Measurements from ENCODE around the gene ZNF620.
A peak's percentile ranks its signal among the peaks of the same experiment; 100 is the strongest.
"Not testable (repeated sequence)": the region's sequence is repeated elsewhere in the genome, so short reads cannot be mapped to it uniquely, and the experiment has no call there.

ZNF620 gene

DNA sequence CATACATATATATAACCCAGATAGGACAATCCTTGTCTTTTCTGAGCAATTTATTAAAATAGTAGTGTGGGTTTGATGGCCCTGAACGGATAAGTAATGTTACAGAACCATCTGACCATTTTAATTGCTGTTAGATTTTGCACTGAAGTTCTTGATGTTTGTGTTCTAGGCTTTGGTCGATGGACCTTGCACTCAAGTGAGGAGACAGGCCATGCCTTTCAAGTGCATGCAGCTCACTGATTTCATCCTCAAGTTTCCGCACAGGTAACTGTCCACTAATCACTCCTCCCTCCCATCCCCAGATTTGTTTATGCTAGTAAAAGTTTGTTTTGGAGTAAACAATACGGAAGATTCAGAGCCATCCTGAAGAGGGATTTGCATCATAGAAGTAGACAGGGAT is 47.4 kb upstream of the ZNF620 start:
- Histone ChIP-seq H4K8ac (ENCODE audit: low read depth, low read length) (no peak overlapping the region), H2AFZ (ENCODE audit: low read length) (no peak overlapping the region), H3K27ac (replicated peaks; ENCODE audit: low read length) (no peak overlapping the region), H3K27me3 (ENCODE audit: control insufficient read depth in 3 of 3, insufficient read depth in 3 of 3, low read depth in 1 of 3, low read length in 3 of 3) (no peaks in the 10 kb centered on the region), H3K23ac (ENCODE audit: low read depth, low read length, poor library complexity) (no peak overlapping the region), H3K14ac (ENCODE audit: low read length) (no peak overlapping the region), H4K91ac (ENCODE audit: low read depth, low read length, poor library complexity) (no peak overlapping the region), H3K9ac (ENCODE audit: low read depth, low read length, poor library complexity) (no peak overlapping the region), H2AK5ac (ENCODE audit: low read depth, low read length) (no peak overlapping the region), H3K4me1 (ENCODE audit: control insufficient read depth in 2 of 2, insufficient read depth in 1 of 2, low read depth in 1 of 2, low read length in 2 of 2) (peaks cover 3 to 6% of the 10 kb centered on the region in 2 donors), H2BK12ac (ENCODE audit: low read length) (no peak overlapping the region), H3K9me3 (replicated peaks in 1 of 2; ENCODE audit: control insufficient read depth in 2 of 2, insufficient read depth in 1 of 2, low read depth in 1 of 2, low read length in 2 of 2) (no peaks in the 10 kb centered on the region), H2BK15ac (ENCODE audit: low read length) (no peak overlapping the region), H3K4me2 (ENCODE audit: insufficient read depth, low read length, poor library complexity, severe bottlenecking) (no peak overlapping the region), H2BK5ac (ENCODE audit: low read length) (no peak overlapping the region), H2BK120ac (ENCODE audit: low read depth, low read length) (no peak overlapping the region), H3K4ac (ENCODE audit: low read length) (no peak overlapping the region), H3K18ac (ENCODE audit: low read length) (no peak overlapping the region), H3K36me3 (replicated peaks in 1 of 2; ENCODE audit: control insufficient read depth in 2 of 2, insufficient read depth in 2 of 2, low read length in 2 of 2) (peaks cover 23 to 56% of the 10 kb centered on the region in 2 donors), H3K79me1 (ENCODE audit: low read depth, low read length) (no peaks in the 10 kb centered on the region), H3K4me3 (ENCODE audit: low read length in 2 of 2) (peak overlapping the region in 1 of 2 donors; percentile 82)
- DNase-seq (ENCODE audit: low spot score), result no peak
- no CpG with 5 or more reads among the region's 4 CpGs for WGBS, 2 donors (ENCODE audit: extremely low coverage in 2 of 2, insufficient read length in 2 of 2, insufficient replicate concordance in 1 of 2)

DNA sequence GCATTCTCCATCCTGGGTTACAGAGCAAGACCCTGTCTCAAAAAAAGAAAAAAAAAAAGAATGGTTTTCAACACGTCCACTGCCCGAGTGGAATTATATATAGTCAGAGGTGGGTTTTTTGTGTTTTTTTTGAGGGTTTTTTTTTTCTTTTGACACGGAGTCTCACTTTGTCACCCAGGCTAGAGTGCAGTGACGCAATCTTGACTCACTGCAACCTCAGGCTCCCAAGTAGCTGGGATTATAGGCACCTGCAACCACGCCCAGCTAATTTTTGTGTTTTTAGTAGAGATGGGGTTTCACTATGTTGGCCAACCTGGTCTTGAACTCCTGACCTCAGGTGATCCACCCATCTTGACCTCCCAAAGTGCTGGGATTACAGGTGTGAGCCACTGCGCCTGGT is 45.4 kb upstream of the ZNF620 start:
- H4K8ac ChIP-seq (ENCODE audit: low read depth, low read length); H3K9me3 ChIP-seq (replicated peaks in 1 of 2; ENCODE audit: control insufficient read depth in 2 of 2, insufficient read depth in 1 of 2, low read depth in 1 of 2, low read length in 2 of 2); H3K14ac ChIP-seq (ENCODE audit: low read length); H3K4me3 ChIP-seq (ENCODE audit: low read length in 2 of 2); H2AFZ ChIP-seq (ENCODE audit: low read length); H3K79me1 ChIP-seq (ENCODE audit: low read depth, low read length); H2AK5ac ChIP-seq (ENCODE audit: low read depth, low read length); H2BK12ac ChIP-seq (ENCODE audit: low read length); DNase-seq (ENCODE audit: low spot score); H2BK5ac ChIP-seq (ENCODE audit: low read length); H2BK15ac ChIP-seq (ENCODE audit: low read length); H3K9ac ChIP-seq (ENCODE audit: low read depth, low read length, poor library complexity); H3K4me1 ChIP-seq (ENCODE audit: control insufficient read depth in 2 of 2, insufficient read depth in 1 of 2, low read depth in 1 of 2, low read length in 2 of 2); H3K27me3 ChIP-seq (ENCODE audit: control insufficient read depth in 3 of 3, insufficient read depth in 3 of 3, low read depth in 1 of 3, low read length in 3 of 3); H3K18ac ChIP-seq (ENCODE audit: low read length); H3K23ac ChIP-seq (ENCODE audit: low read depth, low read length, poor library complexity); H3K27ac ChIP-seq (replicated peaks; ENCODE audit: low read length); H4K91ac ChIP-seq (ENCODE audit: low read depth, low read length, poor library complexity); H3K4ac ChIP-seq (ENCODE audit: low read length); H3K4me2 ChIP-seq (ENCODE audit: insufficient read depth, low read length, poor library complexity, severe bottlenecking); H2BK120ac ChIP-seq (ENCODE audit: low read depth, low read length): not testable (repeated sequence)
- WGBS, 2 donors (ENCODE audit: extremely low coverage in 2 of 2, insufficient read length in 2 of 2, insufficient replicate concordance in 1 of 2), result no CpG with 5 or more reads among the region's 6 CpGs
- peaks cover 29 to 77% of the 10 kb centered on the region in 2 donors for H3K36me3 ChIP-seq (replicated peaks in 1 of 2; ENCODE audit: control insufficient read depth in 2 of 2, insufficient read depth in 2 of 2, low read length in 2 of 2)

- Histone ChIP-seq H3K4me2 (ENCODE audit: insufficient read depth, low read length, poor library complexity, severe bottlenecking) (no peak overlapping the region), H3K14ac (ENCODE audit: low read length) (no peak overlapping the region), H3K36me3 (replicated peaks in 1 of 2; ENCODE audit: control insufficient read depth in 2 of 2, insufficient read depth in 2 of 2, low read length in 2 of 2) (peaks cover 30 to 81% of the 10 kb centered on the region in 2 donors), H2BK5ac (ENCODE audit: low read length) (no peak overlapping the region), H3K9me3 (replicated peaks in 1 of 2; ENCODE audit: control insufficient read depth in 2 of 2, insufficient read depth in 1 of 2, low read depth in 1 of 2, low read length in 2 of 2) (no peaks in the 10 kb centered on the region), H3K4me3 (ENCODE audit: low read length in 2 of 2) (no peak overlapping the region), H3K4ac (ENCODE audit: low read length) (no peak overlapping the region), H2BK120ac (ENCODE audit: low read depth, low read length) (no peak overlapping the region), H3K4me1 (ENCODE audit: control insufficient read depth in 2 of 2, insufficient read depth in 1 of 2, low read depth in 1 of 2, low read length in 2 of 2) (peaks cover 3 to 6% of the 10 kb centered on the region in 2 donors), H2AFZ (ENCODE audit: low read length) (no peak overlapping the region), H2BK15ac (ENCODE audit: low read length) (no peak overlapping the region), H4K91ac (ENCODE audit: low read depth, low read length, poor library complexity) (no peak overlapping the region), H3K79me1 (ENCODE audit: low read depth, low read length) (no peaks in the 10 kb centered on the region), H3K9ac (ENCODE audit: low read depth, low read length, poor library complexity) (no peak overlapping the region), H2AK5ac (ENCODE audit: low read depth, low read length) (no peak overlapping the region), H3K27ac (replicated peaks; ENCODE audit: low read length) (no peak overlapping the region), H3K27me3 (ENCODE audit: control insufficient read depth in 3 of 3, insufficient read depth in 3 of 3, low read depth in 1 of 3, low read length in 3 of 3) (no peaks in the 10 kb centered on the region), H4K8ac (ENCODE audit: low read depth, low read length) (no peak overlapping the region), H3K18ac (ENCODE audit: low read length) (no peak overlapping the region), H2BK12ac (ENCODE audit: low read length) (no peak overlapping the region), H3K23ac (ENCODE audit: low read depth, low read length, poor library complexity) (no peak overlapping the region)
- DNase-seq (ENCODE audit: low spot score), result no peak
- no CpG with 5 or more reads among the region's 3 CpGs for WGBS, 2 donors (ENCODE audit: extremely low coverage in 2 of 2, insufficient read length in 2 of 2, insufficient replicate concordance in 1 of 2)
Measured at GRCh38 chr3:40461161-40461560, 44.7 kb upstream of the ZNF620 start.

- not testable (repeated sequence) for DNase-seq (ENCODE audit: low spot score); H3K9me3 ChIP-seq (replicated peaks in 1 of 2; ENCODE audit: control insufficient read depth in 2 of 2, insufficient read depth in 1 of 2, low read depth in 1 of 2, low read length in 2 of 2); H2BK12ac ChIP-seq (ENCODE audit: low read length); H3K23ac ChIP-seq (ENCODE audit: low read depth, low read length, poor library complexity); H2AK5ac ChIP-seq (ENCODE audit: low read depth, low read length); H3K27ac ChIP-seq (replicated peaks; ENCODE audit: low read length); H3K14ac ChIP-seq (ENCODE audit: low read length); H3K4me1 ChIP-seq (ENCODE audit: control insufficient read depth in 2 of 2, insufficient read depth in 1 of 2, low read depth in 1 of 2, low read length in 2 of 2); H3K27me3 ChIP-seq (ENCODE audit: control insufficient read depth in 3 of 3, insufficient read depth in 3 of 3, low read depth in 1 of 3, low read length in 3 of 3); H2BK120ac ChIP-seq (ENCODE audit: low read depth, low read length); H2AFZ ChIP-seq (ENCODE audit: low read length); H2BK15ac ChIP-seq (ENCODE audit: low read length); H2BK5ac ChIP-seq (ENCODE audit: low read length); H4K91ac ChIP-seq (ENCODE audit: low read depth, low read length, poor library complexity); H4K8ac ChIP-seq (ENCODE audit: low read depth, low read length); H3K9ac ChIP-seq (ENCODE audit: low read depth, low read length, poor library complexity); H3K4me2 ChIP-seq (ENCODE audit: insufficient read depth, low read length, poor library complexity, severe bottlenecking); H3K79me1 ChIP-seq (ENCODE audit: low read depth, low read length); H3K4ac ChIP-seq (ENCODE audit: low read length); H3K4me3 ChIP-seq (ENCODE audit: low read length in 2 of 2); H3K18ac ChIP-seq (ENCODE audit: low read length)
- no CpG with 5 or more reads among the region's 7 CpGs for WGBS, 2 donors (ENCODE audit: extremely low coverage in 2 of 2, insufficient read length in 2 of 2, insufficient replicate concordance in 1 of 2)
- H3K36me3 ChIP-seq (replicated peaks in 1 of 2; ENCODE audit: control insufficient read depth in 2 of 2, insufficient read depth in 2 of 2, low read length in 2 of 2), result peaks cover 36 to 94% of the 10 kb centered on the region in 2 donors
Measured at GRCh38 chr3:40462838-40463237, 43.0 kb upstream of the ZNF620 start.
